ENCODE measurements around the gene TNK2. TPM values are rescaled to one million over a fixed set of nuclear protein-coding genes. Genes with fewer than 3 reads are reported as not detected.

Gene TNK2
- total and polyA plus RNA-seq, 7 donors = 37.1 to 322 (median 67.1) TPM

- Histone ChIP-seq H3K27ac (peak overlapping the region; percentile 91), H3K4me3 (peak overlapping the region; percentile 35), H3K9me3 (no peaks in the 10 kb centered on the region), H3K27me3 (ENCODE audit: insufficient read depth in 3 of 3, low read length in 2 of 3) (no peaks in the 10 kb centered on the region), H3K36me3 (ENCODE audit: insufficient read depth in 1 of 2, low read depth in 1 of 2) (peaks cover 0 to 42% of the 10 kb centered on the region in 2 donors), H3K4me1 (peaks cover 51% of the 10 kb centered on the region)
- intact Hi-C loops (cut with DNase I) = no loop called here
- 72 to 84% (median 75%) methylated on average over 14 of the region's 14 CpGs for WGBS, 3 donors
- DNase-seq (no peak), ATAC-seq (no peak)
- no peak for TF ChIP-seq CTCF (IDR thresholded peaks at IDR 0.05)
These were observed 23.7 kb downstream of the TNK2 start for GRCh38 chr3:195884691-195885035.

GRCh38 chr3:195883801-195884200, 24.6 kb downstream of the TNK2 start:
- WGBS, 3 donors = 87 to 91% (median 89%) methylated on average over 12 of the region's 12 CpGs
- no peak overlapping the region for H3K4me3 ChIP-seq
- no peaks in the 10 kb centered on the region for H3K27me3 ChIP-seq (ENCODE audit: insufficient read depth in 3 of 3, low read length in 2 of 3)
- peaks cover 4 to 51% of the 10 kb centered on the region in 2 donors for H3K36me3 ChIP-seq (ENCODE audit: insufficient read depth in 1 of 2, low read depth in 1 of 2)
- H3K27ac ChIP-seq = no peak overlapping the region
- DNase-seq (peak in 1 of 2 donors; percentile 15), ATAC-seq (no peak)
- intact Hi-C loops (cut with DNase I) = no loop called here
- peaks cover 42% of the 10 kb centered on the region for H3K4me1 ChIP-seq
- no peaks in the 10 kb centered on the region for H3K9me3 ChIP-seq
- no peak for TF ChIP-seq CTCF (IDR thresholded peaks at IDR 0.05)

GRCh38 chr3:195883160-195883559, 25.2 kb downstream of the TNK2 start:
- DNase-seq = peak in 1 of 2 donors; percentile 44
- H3K27ac ChIP-seq = no peak overlapping the region

GRCh38 chr3:195882002-195882441, 26.3 kb downstream of the TNK2 start:
- intact Hi-C loops (cut with DNase I) = no loop called here
- Histone ChIP-seq H3K4me1 (peaks cover 33% of the 10 kb centered on the region), H3K4me3 (no peak overlapping the region), H3K9me3 (no peaks in the 10 kb centered on the region), H3K36me3 (ENCODE audit: insufficient read depth in 1 of 2, low read depth in 1 of 2) (peaks cover 5 to 62% of the 10 kb centered on the region in 2 donors), H3K27ac (no peak overlapping the region), H3K27me3 (ENCODE audit: insufficient read depth in 3 of 3, low read length in 2 of 3) (no peaks in the 10 kb centered on the region)
- DNase-seq (peak in 1 of 2 donors; percentile 35), ATAC-seq (no peak)
- no peak for TF ChIP-seq CTCF (IDR thresholded peaks at IDR 0.05)
- 89 to 93% (median 89%) methylated on average over 17 to 19 of the region's 19 CpGs for WGBS, 3 donors

More at GRCh38 chr3:195883160-195883559, 25.2 kb downstream of the TNK2 start:
- Histone ChIP-seq H3K27me3 (ENCODE audit: insufficient read depth in 3 of 3, low read length in 2 of 3) (no peaks in the 10 kb centered on the region), H3K36me3 (ENCODE audit: insufficient read depth in 1 of 2, low read depth in 1 of 2) (peaks cover 5 to 57% of the 10 kb centered on the region in 2 donors), H3K4me3 (no peak overlapping the region), H3K4me1 (peaks cover 36% of the 10 kb centered on the region), H3K9me3 (no peaks in the 10 kb centered on the region)
- intact Hi-C loops (cut with DNase I) = no loop called here
- ATAC-seq = no peak
- WGBS, 3 donors = 90% methylated on average over 21 of the region's 21 CpGs
- no peak for TF ChIP-seq CTCF (IDR thresholded peaks at IDR 0.05)

All from psoas muscle (tissue), 8 donors.